Measurements from ENCODE around the gene CFAP65. TPM values are rescaled to one million over a fixed set of nuclear protein-coding genes. Genes with fewer than 3 reads are reported as not detected.

CFAP65 gene
- not detected in 2 replicates for total RNA-seq

- DNase-seq, result peak; percentile 70
Measured at GRCh38 chr2:219041252-219041651, at the start of gene CFAP65. TSS of gene CFAP65 (minus strand) at chr2:219041516. CDS start at chr2:219039048, 2,468 bp downstream.

GRCh38 chr2:219090436-219091299 is 49.4 kb upstream of the CFAP65 start:
- no peak for DNase-seq

GRCh38 chr2:219089330-219089729 is 48.0 kb upstream of the CFAP65 start:
- no peak for DNase-seq

GRCh38 chr2:219087848-219088247 is 46.5 kb upstream of the CFAP65 start:
- no peak for DNase-seq

- DNase-seq, result no peak
Measured at GRCh38 chr2:219087361-219087760, 46.0 kb upstream of the CFAP65 start.

- DNase-seq, result no peak
Measured at GRCh38 chr2:219086196-219086595, 44.9 kb upstream of the CFAP65 start.

GRCh38 chr2:219084791-219085190 is 43.5 kb upstream of the CFAP65 start:
- no peak for DNase-seq

GRCh38 chr2:219082332-219082958 is 41.1 kb upstream of the CFAP65 start:
- DNase-seq, result no peak

GRCh38 chr2:219081701-219082331 is 40.5 kb upstream of the CFAP65 start:
- DNase-seq, result no peak

- DNase-seq, result no peak
Measured at GRCh38 chr2:219081096-219081495, 39.8 kb upstream of the CFAP65 start.

GRCh38 chr2:219079417-219079816 is 38.1 kb upstream of the CFAP65 start:
- no peak for DNase-seq

- no peak for DNase-seq
Measured at GRCh38 chr2:219078951-219079350, 37.6 kb upstream of the CFAP65 start.

- DNase-seq, result peak; percentile 7
Measured at GRCh38 chr2:219078126-219078525, 36.8 kb upstream of the CFAP65 start.

GRCh38 chr2:219076253-219076652 is 34.9 kb upstream of the CFAP65 start:
- DNase-seq, result no peak

- peak; percentile 73 for DNase-seq
Measured at GRCh38 chr2:219073413-219074129, 32.3 kb upstream of the CFAP65 start.

GRCh38 chr2:219072741-219073250 is 31.5 kb upstream of the CFAP65 start:
- no peak for DNase-seq

- DNase-seq, result no peak
Measured at GRCh38 chr2:219071131-219071816, 30.0 kb upstream of the CFAP65 start.

GRCh38 chr2:219065484-219065883 is 24.2 kb upstream of the CFAP65 start:
- no peak for DNase-seq

- no peak for DNase-seq
Measured at GRCh38 chr2:219062081-219062480, 20.8 kb upstream of the CFAP65 start.

GRCh38 chr2:219060821-219061791 is 19.8 kb upstream of the CFAP65 start, which contains the start of gene IHH:
TSS of gene IHH (minus strand) at chr2:219060921. CDS start at chr2:219060467, 454 bp downstream.
- DNase-seq, result peak; percentile 11
